MV-4-11 (cell line): ENCODE results near the gene BAZ2B.
A peak's percentile ranks its signal among the peaks of the same experiment; 100 is the strongest.
"Not testable (repeated sequence)": the region's sequence is repeated elsewhere in the genome, so short reads cannot be mapped to it uniquely, and the experiment has no call there.

ENCODE experiments used
- DNase-seq: peaks from one replicate; lab custom pipeline; 2025; lab: John Stamatoyannopoulos, UW

Gene BAZ2B

DNA sequence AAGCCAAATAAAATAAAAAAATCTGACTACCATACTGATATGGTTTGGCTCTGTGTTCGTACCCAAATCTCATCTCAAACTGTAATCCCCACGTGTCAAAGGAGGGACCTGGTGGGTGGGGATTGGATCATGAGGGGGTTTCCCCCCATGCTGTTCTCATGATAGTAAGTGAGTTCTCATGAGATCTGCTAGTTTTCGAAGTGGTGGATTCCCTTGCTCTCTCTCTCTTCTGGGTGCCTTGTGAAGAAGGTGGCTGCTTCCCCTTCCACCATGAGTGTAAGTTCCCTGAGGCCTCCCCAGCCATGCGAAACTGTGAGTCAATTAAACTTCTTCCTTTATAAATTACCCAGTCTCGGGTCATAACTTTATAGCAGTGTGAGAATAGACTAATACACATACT, 206.1 kb downstream of the BAZ2B start:
- no peak for DNase-seq

GRCh38 chr2:159409116-159409800, 207.1 kb downstream of the BAZ2B start:
- no peak for DNase-seq

DNA sequence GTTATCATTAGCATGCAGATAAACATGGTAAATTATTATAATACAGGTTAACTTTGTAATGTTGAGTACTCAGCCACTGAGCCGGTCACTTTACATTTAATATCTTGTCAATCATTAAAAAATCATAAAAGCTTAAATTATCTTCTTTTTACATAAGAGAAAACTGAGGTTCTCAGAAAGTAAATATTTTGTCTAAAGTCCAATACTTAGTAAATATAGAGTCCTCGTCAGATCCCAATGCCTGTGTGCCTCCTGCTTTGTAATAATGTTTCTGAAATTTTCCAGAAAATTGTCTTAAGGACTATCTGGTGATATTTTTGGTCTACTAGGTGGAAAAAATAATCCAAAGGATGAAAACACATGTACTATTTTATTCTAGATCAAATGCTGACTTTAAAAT, 213.6 kb downstream of the BAZ2B start:
- DNase-seq: no peak

DNA sequence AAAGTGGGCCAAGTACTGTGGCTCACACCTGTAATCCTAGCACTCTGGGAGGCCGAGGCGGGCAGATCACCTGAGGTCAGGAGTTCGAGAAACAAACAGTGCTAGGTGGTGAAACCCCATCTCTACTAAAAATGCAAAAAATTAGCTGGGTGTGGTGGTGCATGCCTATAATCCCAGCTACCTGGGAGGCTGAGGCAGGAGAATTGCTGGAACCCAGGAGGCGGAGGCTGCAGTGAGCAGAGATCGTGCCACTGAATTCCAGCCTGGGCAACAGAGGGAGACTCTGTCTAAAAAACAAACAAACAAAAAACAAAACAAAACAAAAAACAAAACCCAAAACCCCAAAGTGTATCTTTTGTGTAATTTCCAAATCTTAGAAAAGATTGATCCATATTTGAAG, 214.2 kb downstream of the BAZ2B start:
- not testable (repeated sequence) for DNase-seq

DNA sequence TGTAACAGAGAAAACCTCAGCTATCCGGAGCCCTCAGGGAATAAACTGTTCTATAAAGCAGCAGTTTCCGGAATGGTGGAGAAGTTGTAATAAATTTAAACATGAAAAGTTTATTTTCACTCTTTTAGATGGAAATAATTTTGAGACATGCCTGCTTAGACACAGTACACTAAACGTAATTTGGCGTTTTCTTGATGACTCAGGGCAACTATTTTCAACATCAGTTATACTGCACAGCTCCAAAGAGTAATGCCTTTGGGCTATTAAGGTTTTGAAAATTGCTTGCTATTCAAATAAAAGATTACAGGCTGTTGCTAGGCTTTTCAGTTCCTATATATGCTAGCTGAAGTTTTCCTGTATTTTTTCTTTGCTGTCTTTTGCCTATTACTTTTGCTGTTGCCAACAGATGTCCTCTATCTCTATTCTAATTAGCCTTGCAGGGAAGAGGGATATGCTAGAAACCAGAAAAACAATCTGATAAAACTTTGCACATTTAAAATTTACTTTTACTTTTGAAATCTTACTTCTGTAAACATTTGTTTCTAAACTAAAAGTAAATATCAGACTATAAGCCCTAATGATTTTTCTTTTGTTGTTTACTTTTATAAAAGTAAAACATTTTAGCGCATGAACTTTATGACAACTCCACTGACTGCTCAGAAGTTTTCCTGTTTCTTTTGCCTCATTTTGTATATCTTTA, 216.5 kb downstream of the BAZ2B start:
- no peak for DNase-seq

DNA sequence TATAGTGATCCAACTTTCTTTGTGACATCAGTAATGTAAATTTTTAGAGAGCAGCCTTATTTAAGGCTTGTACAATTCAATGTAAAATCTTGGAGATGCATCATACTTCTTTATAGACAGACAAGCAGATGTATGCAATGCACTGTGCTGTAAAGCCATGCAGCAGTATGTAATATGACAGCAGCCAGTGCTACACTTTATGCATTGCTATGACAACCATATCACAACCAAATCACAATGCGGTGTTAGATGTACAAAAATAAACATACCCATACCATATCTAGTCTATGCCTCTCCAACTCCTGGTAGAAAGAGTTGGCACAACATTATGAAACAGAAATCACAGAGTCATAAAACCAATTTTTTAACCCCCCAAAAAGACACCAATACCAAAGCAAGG, 219.5 kb downstream of the BAZ2B start:
- no peak for DNase-seq

DNA sequence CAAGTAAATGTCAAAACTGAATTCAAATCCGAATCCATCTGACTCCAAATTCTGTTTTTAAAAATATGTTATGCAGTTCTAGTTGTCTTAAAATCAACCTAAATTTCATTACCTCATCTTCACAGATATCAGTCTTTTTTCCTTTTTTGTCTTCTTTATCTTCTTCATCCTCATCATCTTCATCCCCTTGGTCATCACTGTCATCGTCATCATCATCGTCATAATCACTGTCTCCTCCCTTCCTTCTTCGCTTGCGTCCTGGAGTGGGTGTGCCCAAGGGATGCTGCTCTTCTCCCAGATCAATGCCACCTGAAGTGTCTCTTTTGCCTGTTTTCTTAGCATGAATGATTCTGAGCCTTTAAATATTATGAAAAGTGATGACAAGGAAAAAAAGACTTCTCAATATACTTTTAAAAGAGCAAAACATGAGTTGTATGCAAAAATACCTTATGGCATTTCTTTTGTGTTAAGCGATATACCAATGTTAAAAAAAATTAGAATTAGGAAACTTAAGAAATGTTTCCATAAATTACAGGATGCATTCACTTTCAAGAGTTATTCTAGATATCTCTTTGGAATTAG, 233.8 kb downstream of the BAZ2B start:
- DNase-seq: no peak

DNA sequence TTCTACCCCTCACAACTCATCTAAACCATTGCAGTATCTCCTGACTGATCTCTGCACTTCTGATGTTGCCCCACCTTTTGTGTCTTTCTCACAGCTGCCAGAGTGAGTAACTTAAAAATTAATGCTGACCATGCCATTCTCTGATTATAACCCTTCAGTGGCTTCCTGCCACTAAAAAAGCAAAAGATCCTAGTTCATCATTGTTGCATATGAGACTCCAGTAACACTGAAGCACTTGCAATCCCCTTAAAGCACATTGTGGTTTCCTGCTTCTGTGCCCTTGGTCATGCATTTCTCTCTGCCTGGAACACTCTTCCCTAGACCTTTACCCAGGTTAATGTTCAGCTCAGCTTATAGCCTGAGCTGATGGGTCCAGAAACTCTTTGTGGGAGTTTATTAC, 234.8 kb downstream of the BAZ2B start:
- peak; percentile 33 for DNase-seq

DNA sequence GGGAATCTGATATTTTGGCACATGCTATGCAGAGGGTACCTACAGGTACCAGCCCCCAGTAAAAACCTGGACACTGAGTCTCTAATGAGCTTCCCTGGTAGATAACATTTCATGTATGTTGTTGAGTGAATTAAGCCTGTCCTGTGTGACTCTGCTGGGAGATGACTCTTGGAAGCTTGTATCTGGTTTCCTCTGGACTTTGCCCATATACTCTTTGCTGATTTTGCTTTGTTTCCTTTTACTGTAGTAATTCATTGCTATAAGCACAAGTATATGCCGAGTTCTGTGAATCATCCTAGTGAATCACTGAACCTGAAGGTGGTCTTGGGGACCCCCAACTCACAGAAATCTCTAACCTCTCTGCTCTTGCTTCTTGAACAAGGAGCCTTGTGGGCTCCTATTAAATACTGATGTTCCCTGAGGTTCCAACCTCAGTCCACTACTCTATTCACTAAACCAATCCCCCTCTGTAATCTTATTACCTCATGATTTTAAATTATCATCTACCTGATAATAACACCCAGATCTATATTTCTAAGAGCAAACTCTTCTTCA, 235.6 kb downstream of the BAZ2B start:
- no peak for DNase-seq

DNA sequence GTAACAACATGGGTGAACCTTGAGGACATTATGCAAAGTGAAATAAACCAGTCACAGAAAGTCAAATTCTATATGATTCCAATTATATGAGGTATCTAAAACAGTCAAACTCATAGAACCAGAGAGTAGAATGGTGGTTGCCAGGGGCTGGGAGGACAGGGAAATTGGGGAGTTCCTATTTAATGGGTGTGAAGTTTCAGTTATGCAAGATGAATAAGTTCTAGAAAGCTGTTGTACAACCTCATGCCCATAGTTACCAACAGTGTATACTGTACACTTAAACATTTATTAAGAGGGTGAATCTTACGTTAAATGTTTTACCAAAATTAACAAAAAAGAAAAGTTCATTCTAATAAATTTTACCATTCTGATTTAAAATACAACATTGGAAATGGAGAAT, 237.2 kb downstream of the BAZ2B start:
- no peak for DNase-seq

GRCh38 chr2:159375241-159375640, 241.1 kb downstream of the BAZ2B start:
- DNase-seq: no peak

GRCh38 chr2:159371506-159371905, 244.8 kb downstream of the BAZ2B start:
- DNase-seq: no peak

GRCh38 chr2:159366538-159366937, 249.8 kb downstream of the BAZ2B start:
- no peak for DNase-seq

DNA sequence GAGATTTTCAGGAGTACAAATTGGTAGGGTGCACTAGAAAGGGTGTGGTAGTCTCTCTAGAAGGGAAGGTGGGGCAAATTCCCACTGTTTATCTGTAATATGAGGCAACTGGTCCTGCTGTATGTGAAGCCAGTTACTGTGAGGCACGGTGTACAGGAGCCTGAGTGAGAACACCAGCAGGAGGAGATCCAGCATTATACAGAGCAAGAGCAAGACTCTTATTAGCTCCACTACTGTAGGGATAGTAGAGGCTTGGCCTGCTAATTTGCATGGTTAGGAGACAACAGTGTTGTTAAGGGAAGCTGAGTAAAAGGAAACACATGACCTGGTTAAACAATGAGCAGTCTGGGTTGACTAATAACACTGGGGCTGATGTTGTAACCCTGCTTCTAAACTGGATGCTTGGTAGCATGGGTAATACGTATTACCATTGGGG, 253.5 kb downstream of the BAZ2B start:
- peak; percentile 53 for DNase-seq

GRCh38 chr2:159362094-159362493, 254.3 kb downstream of the BAZ2B start:
- no peak for DNase-seq

DNA sequence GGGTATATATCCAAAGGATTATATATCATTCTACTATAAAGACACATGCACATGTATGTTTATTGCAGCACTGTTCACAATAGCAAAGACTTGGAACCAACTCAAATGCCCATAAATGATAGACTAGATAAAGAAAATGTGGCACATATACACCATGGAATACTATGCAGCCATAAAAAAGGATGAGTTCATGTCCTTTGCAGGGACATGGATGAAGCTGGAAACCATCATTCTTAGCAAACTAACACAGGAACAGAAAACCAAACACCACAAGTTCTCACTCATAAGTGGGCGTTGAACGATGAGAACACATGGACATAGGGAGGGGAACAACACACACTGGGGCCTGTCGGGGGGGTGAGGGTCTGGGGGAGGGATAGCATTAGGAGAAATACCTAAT, 254.7 kb downstream of the BAZ2B start:
- not testable (repeated sequence) for DNase-seq

DNA sequence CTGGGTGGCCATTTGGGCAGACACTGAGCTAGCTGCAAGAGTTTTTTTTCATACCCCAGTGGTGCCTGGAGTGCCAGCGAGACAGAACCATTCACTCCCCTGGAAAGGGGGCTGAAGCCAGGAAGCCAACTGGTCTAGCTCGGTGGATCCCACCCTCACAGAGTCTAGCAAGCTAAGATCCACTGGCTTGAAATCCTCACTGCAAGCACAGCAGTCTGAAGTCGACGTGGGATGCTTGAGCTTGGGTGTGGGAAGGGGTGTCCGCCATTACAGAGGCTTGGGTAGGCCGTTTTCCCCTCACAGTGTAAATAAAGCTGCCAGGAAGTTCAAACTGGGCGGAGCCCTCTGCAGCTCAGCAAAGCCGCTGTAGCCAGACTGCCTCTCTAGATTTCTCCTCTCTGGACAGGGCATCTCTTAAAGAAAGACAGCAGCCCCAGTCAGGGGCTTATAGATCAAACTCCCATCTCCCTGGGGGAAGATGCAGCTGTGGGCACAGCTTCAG, 260.2 kb downstream of the BAZ2B start:
- no peak for DNase-seq

- no peak for DNase-seq
Observed at GRCh38 chr2:159351977-159352376, 264.4 kb downstream of the BAZ2B start.

DNA sequence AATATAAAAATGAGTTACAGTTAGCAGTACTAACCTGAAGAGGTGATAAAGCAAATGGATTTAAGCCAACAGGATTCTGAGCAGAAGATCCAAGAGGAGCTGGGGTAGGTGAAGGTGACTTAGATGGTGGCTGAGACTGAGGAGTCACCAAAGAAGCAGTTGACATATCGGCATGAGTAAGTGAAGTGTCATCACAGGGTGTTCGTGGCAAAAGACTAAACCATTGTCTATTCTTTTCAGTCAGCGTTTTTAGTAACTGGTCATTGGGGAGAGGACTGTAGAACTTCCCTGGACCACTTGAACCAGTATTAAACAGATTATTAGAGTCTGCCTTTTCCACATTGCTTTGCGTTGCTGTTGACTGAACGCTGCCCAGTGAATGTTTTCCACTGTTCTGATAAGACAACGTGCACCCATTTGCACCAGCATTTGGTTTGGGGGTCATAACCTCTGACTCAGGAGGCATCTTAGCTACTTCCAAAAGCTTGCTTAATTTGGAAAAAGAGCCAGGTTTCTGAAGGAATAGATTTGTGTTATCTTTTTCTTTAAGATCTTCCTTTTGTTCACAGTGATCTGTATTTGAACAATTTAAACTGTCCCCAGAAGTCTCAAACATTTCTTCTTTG, 266.6 kb downstream of the BAZ2B start:
- DNase-seq: no peak

DNA sequence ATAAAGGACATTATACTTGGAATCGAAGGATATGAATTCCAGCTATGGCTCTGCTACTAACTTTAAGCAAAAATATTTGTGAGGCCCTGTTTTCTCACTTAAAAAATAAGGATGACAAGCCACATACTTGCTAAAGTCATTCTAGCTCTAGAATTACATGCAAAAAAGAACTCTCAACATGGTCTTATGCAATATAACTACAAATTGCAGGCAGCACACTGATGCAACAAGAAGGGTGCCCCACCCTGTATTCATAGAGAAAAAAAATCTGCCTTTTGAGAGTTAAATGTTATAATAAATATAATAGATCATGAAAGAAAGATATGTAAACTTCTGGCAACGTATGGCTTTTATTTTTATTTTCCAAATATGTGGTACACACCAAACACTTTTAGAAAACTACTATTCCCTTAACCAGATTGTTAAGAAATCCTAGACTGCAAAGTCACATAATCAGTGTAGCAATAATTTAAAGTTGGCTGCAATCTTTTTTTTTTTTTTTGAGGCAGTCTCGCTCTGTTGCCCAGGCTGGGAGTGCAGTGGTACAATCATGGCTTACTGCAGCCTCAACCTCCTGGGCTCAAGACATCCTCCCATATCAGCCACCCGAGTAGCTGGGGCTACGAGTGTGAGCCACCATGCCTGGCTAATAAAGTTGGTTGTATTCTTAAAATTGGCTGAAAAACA, 289.6 kb downstream of the BAZ2B start:
- DNase-seq: peak; percentile 51

- DNase-seq: no peak
Observed at GRCh38 chr2:159322419-159322818, 293.9 kb downstream of the BAZ2B start.
